ENCODE data around the gene CD59.
"Not testable (repeated sequence)": the region's sequence is repeated elsewhere in the genome, so short reads cannot be mapped to it uniquely, and the experiment has no call there.

Gene CD59

GRCh38 chr11:33682019-33682418, 54.2 kb downstream of the CD59 start:
- peak overlapping the region in 2 of 21 experiments; percentile 21 to 24 for H3K27ac ChIP-seq
- no peak overlapping the region for H3K4me3 ChIP-seq

- H3K27ac ChIP-seq, H3K4me3 ChIP-seq: not testable (repeated sequence)
Measured at GRCh38 chr11:33678616-33679015, 57.6 kb downstream of the CD59 start.

- no peak overlapping the region for H3K4me3 ChIP-seq
- H3K27ac ChIP-seq: peak overlapping the region in 2 of 21 experiments; percentile 26 to 31
Measured at GRCh38 chr11:33674035-33674814, 62.0 kb downstream of the CD59 start.

GRCh38 chr11:33672273-33672672, 64.0 kb downstream of the CD59 start:
- Histone ChIP-seq H3K27ac (no peak overlapping the region), H3K4me3 (no peak overlapping the region)

GRCh38 chr11:33670250-33671011, 65.8 kb downstream of the CD59 start:
- no peak overlapping the region for H3K27ac ChIP-seq
- H3K4me3 ChIP-seq: no peak overlapping the region

GRCh38 chr11:33669598-33670249, 66.5 kb downstream of the CD59 start:
- H3K4me3 ChIP-seq: no peak overlapping the region
- H3K27ac ChIP-seq: no peak overlapping the region

GRCh38 chr11:33668951-33669596, 67.1 kb downstream of the CD59 start:
- Histone ChIP-seq H3K27ac (no peak overlapping the region), H3K4me3 (no peak overlapping the region)

- Histone ChIP-seq H3K27ac (no peak overlapping the region), H3K4me3 (no peak overlapping the region)
Measured at GRCh38 chr11:33668468-33668825, 67.8 kb downstream of the CD59 start.

GRCh38 chr11:33667819-33668467, 68.3 kb downstream of the CD59 start:
- no peak overlapping the region for H3K27ac ChIP-seq
- no peak overlapping the region for H3K4me3 ChIP-seq

- Histone ChIP-seq H3K27ac (peak overlapping the region in 1 of 21 experiments; percentile 34), H3K4me3 (no peak overlapping the region)
Measured at GRCh38 chr11:33665350-33666106, 70.7 kb downstream of the CD59 start.

GRCh38 chr11:33664827-33665226, 71.4 kb downstream of the CD59 start:
- H3K4me3 ChIP-seq: no peak overlapping the region

GRCh38 chr11:33664166-33664565, 72.1 kb downstream of the CD59 start:
- no peak overlapping the region for H3K27ac ChIP-seq
- no peak overlapping the region for H3K4me3 ChIP-seq

More at GRCh38 chr11:33664827-33665226, 71.4 kb downstream of the CD59 start:
- peak overlapping the region in 1 of 21 experiments; percentile 34 for H3K27ac ChIP-seq

- Histone ChIP-seq H3K27ac (no peak overlapping the region), H3K4me3 (no peak overlapping the region)
Measured at GRCh38 chr11:33663121-33663520, 73.1 kb downstream of the CD59 start.

GRCh38 chr11:33661526-33661925, 74.7 kb downstream of the CD59 start:
- H3K4me3 ChIP-seq, H3K27ac ChIP-seq: not testable (repeated sequence)

- Histone ChIP-seq H3K4me3 (no peak overlapping the region), H3K27ac (no peak overlapping the region)
Measured at GRCh38 chr11:33660962-33661361, 75.3 kb downstream of the CD59 start.

GRCh38 chr11:33659370-33660139, 76.7 kb downstream of the CD59 start:
- Histone ChIP-seq H3K4me3 (no peak overlapping the region), H3K27ac (no peak overlapping the region)

- Histone ChIP-seq H3K4me3 (no peak overlapping the region), H3K27ac (no peak overlapping the region)
Measured at GRCh38 chr11:33658195-33658900, 77.9 kb downstream of the CD59 start.

GRCh38 chr11:33657757-33658156, 78.5 kb downstream of the CD59 start:
- no peak overlapping the region for H3K27ac ChIP-seq
- no peak overlapping the region for H3K4me3 ChIP-seq

Data from skin epidermis (tissue), 12 donors.